OCI-LY1 (cell line): ENCODE data around the gene TENM4.

Experiments
- H2AFZ ChIP-seq: fragments of 200-600 bp; sonication (generic), shearing (Covaris generic); 2 replicates; pipeline ENCODE4 v1.6.0; 2014; ENCODE audit warnings: antibody characterized with exemption, mild to moderate bottlenecking, low read length
- H3F3A ChIP-seq: fragments of 200-600 bp; sonication (generic), shearing (Covaris generic); 2 replicates; pipeline ENCODE4 v1.6.0; 2014; ENCODE audit warnings: mild to moderate bottlenecking, antibody characterized with exemption, low read length, moderate library complexity; ENCODE audit not compliant: insufficient read depth
- H3K27ac ChIP-seq: fragments of 200-600 bp; sonication (generic); 2 replicates; pipeline ENCODE4 v1.5.1; 2014; ENCODE audit warnings: low read length, mixed run types, mild to moderate bottlenecking, low read depth; ENCODE audit not compliant: poor library complexity, severe bottlenecking
- H3K27me3 ChIP-seq: fragments of 200-600 bp; sonication (generic); 2 replicates; pipeline ENCODE4 v1.6.0; 2014; ENCODE audit warnings: antibody characterized with exemption, mild to moderate bottlenecking, low read length, moderate library complexity; ENCODE audit not compliant: insufficient read depth
- H3K36me3 ChIP-seq: fragments of 200-600 bp; sonication (generic); 2 replicates; pipeline ENCODE4 v1.6.1; 2014; ENCODE audit warnings: mild to moderate bottlenecking, antibody characterized with exemption, low read length, moderate library complexity, mixed read lengths; ENCODE audit not compliant: insufficient read depth
- H3K4me1 ChIP-seq: fragments of 200-600 bp; sonication (generic); 2 replicates; pipeline ENCODE4 v1.5.1; 2014; ENCODE audit warnings: mild to moderate bottlenecking, low read length, moderate library complexity; ENCODE audit not compliant: insufficient read depth, severe bottlenecking
- H3K4me2 ChIP-seq: fragments of 200-600 bp; sonication (generic), shearing (Covaris generic); 2 replicates; pipeline ENCODE4 v1.6.1; 2014; ENCODE audit warnings: low read length
- H3K4me3 ChIP-seq: fragments of 200-600 bp; sonication (generic); 2 replicates; pipeline ENCODE4 v1.5.1; 2014; ENCODE audit warnings: low read length, low read depth, mild to moderate bottlenecking, mixed read lengths; ENCODE audit not compliant: poor library complexity, severe bottlenecking
- H3K79me2 ChIP-seq: fragments of 200-600 bp; shearing (Covaris generic); 2 replicates; pipeline ENCODE4 v1.6.1; 2016; ENCODE audit warnings: mixed run types, low read length, mixed read lengths; ENCODE audit not compliant: insufficient read depth
- H3K9ac ChIP-seq: fragments of 200-600 bp; sonication (generic), shearing (Covaris generic); 2 replicates; pipeline ENCODE4 v1.6.1; 2014; ENCODE audit warnings: mild to moderate bottlenecking, low read length, mixed read lengths
- H3K9me2 ChIP-seq: fragments of 200-600 bp; sonication (generic), shearing (Covaris generic); 2 replicates; pipeline ENCODE4 v1.6.1; 2014; ENCODE audit warnings: low read depth, mild to moderate bottlenecking, low read length, mixed read lengths
- H3K9me3 ChIP-seq: fragments of 200-600 bp; shearing (Covaris generic); 2 replicates; pipeline ENCODE4 v1.6.1; 2014; ENCODE audit warnings: low read length, mixed read lengths
- H4K20me1 ChIP-seq: fragments of 200-600 bp; sonication (generic), shearing (Covaris generic); 2 replicates; pipeline ENCODE4 v1.6.0; 2016; ENCODE audit warnings: mild to moderate bottlenecking, low read length; ENCODE audit not compliant: insufficient read depth
- CTCF ChIP-seq: fragments of 200-600 bp; sonication (generic), shearing (Covaris generic); IDR thresholded peaks from 2 replicates; pipeline ENCODE4 v1.5.1; 2017; ENCODE audit warnings: mild to moderate bottlenecking, antibody characterized with exemption, low read length, moderate library complexity, mixed read lengths
- EZH2 ChIP-seq: fragments of 200-600 bp; sonication (generic), shearing (Covaris generic); IDR thresholded peaks from 2 replicates; pipeline ENCODE4 v1.8.0; 2017; ENCODE audit warnings: borderline replicate concordance, mixed run types, mild to moderate bottlenecking, antibody characterized with exemption, low read length, moderate library complexity, mixed read lengths

TENM4 gene

GRCh38 chr11:78733031-78733430 is 707.8 kb downstream of the TENM4 start:
- Histone ChIP-seq H2AFZ (no peak overlapping the region), H3K36me3 (no peaks in the 10 kb centered on the region)

GRCh38 chr11:78732246-78732645 is 708.6 kb downstream of the TENM4 start:
- no peak overlapping the region for H3K4me3 ChIP-seq
- no peaks in the 10 kb centered on the region for H3K4me1 ChIP-seq
- H3K27me3 ChIP-seq, result peaks cover 6% of the 10 kb centered on the region; the same call in 1 of the 2 replicates
- no peaks in the 10 kb centered on the region for H4K20me1 ChIP-seq
- no peak overlapping the region for H3K4me2 ChIP-seq
- no peak overlapping the region for H3K9ac ChIP-seq
- H2AFZ ChIP-seq, result no peak overlapping the region
- no peak overlapping the region for H3K27ac ChIP-seq
- H3K9me3 ChIP-seq, result no peaks in the 10 kb centered on the region
- H3F3A ChIP-seq, result no peaks in the 10 kb centered on the region
- no peaks in the 10 kb centered on the region for H3K36me3 ChIP-seq
- TF ChIP-seq EZH2 (no peak), CTCF (no peak)
- no peaks in the 10 kb centered on the region for H3K79me2 ChIP-seq
- H3K9me2 ChIP-seq, result no peaks in the 10 kb centered on the region

More at GRCh38 chr11:78733031-78733430, 707.8 kb downstream of the TENM4 start:
- Histone ChIP-seq H3K4me1 (no peaks in the 10 kb centered on the region), H3K79me2 (no peaks in the 10 kb centered on the region), H3K27ac (no peak overlapping the region), H3K9me2 (no peaks in the 10 kb centered on the region), H3F3A (no peaks in the 10 kb centered on the region), H3K27me3 (peaks cover 6% of the 10 kb centered on the region; the same call in 1 of the 2 replicates), H3K9ac (no peak overlapping the region), H4K20me1 (no peaks in the 10 kb centered on the region), H3K9me3 (no peaks in the 10 kb centered on the region), H3K4me2 (no peak overlapping the region), H3K4me3 (no peak overlapping the region)
- no peak for TF ChIP-seq CTCF
- TF ChIP-seq EZH2, result no peak

- Histone ChIP-seq H3K79me2 (no peaks in the 10 kb centered on the region), H3K36me3 (no peaks in the 10 kb centered on the region), H3K4me3 (no peak overlapping the region), H3K4me2 (no peak overlapping the region), H3K4me1 (no peaks in the 10 kb centered on the region), H3K27me3 (peaks cover 6% of the 10 kb centered on the region; the same call in 1 of the 2 replicates), H3F3A (no peaks in the 10 kb centered on the region), H4K20me1 (no peaks in the 10 kb centered on the region), H3K9me3 (no peaks in the 10 kb centered on the region), H3K9ac (no peak overlapping the region), H2AFZ (no peak overlapping the region), H3K9me2 (no peaks in the 10 kb centered on the region), H3K27ac (no peak overlapping the region)
- TF ChIP-seq CTCF, result no peak
- TF ChIP-seq EZH2, result no peak
These were observed 709.8 kb downstream of the TENM4 start for GRCh38 chr11:78731027-78731426.
